GM12874 (cell line): ENCODE results near the gene CCDC194.

ENCODE experiments used
- CTCF ChIP-seq: IDR thresholded peaks from 2 replicates; pipeline ENCODE4 v1.5.1; 2011; ENCODE audit warnings: low read depth, mild to moderate bottlenecking, control low read depth, low read length, moderate library complexity; ENCODE audit not compliant: insufficient read depth

Gene CCDC194

GRCh38 chr19:17393914-17394313 lies at the start of gene CCDC194:
TSS of gene CCDC194 (minus strand) at chr19:17394196. CDS start at chr19:17394158, 38 bp downstream.
- TF ChIP-seq CTCF, result no peak

GRCh38 chr19:17441241-17442021 lies 47.4 kb upstream of the CCDC194 start:
- peak; percentile 55 for TF ChIP-seq CTCF

GRCh38 chr19:17436874-17437267 lies 42.9 kb upstream of the CCDC194 start:
- TF ChIP-seq CTCF, result no peak

GRCh38 chr19:17436094-17436873 lies 42.3 kb upstream of the CCDC194 start:
- no peak for TF ChIP-seq CTCF

GRCh38 chr19:17435218-17435617 lies 41.2 kb upstream of the CCDC194 start:
- no peak for TF ChIP-seq CTCF

- TF ChIP-seq CTCF, result no peak
Measured at GRCh38 chr19:17431417-17431816, 37.4 kb upstream of the CCDC194 start.

- TF ChIP-seq CTCF, result no peak
Measured at GRCh38 chr19:17429641-17430113, 35.7 kb upstream of the CCDC194 start.
